ENCODE measurements around the gene IL2RA. TPM values are rescaled to one million over a fixed set of nuclear protein-coding genes. Genes with fewer than 3 reads are reported as not detected.
"Not testable (repeated sequence)": the region's sequence is repeated elsewhere in the genome, so short reads cannot be mapped to it uniquely, and the experiment has no call there.

The IL2RA gene
- polyA plus RNA-seq, 12 donors, result 0.49 to 3.4 (median 0.49) TPM; not detected in 9

DNA sequence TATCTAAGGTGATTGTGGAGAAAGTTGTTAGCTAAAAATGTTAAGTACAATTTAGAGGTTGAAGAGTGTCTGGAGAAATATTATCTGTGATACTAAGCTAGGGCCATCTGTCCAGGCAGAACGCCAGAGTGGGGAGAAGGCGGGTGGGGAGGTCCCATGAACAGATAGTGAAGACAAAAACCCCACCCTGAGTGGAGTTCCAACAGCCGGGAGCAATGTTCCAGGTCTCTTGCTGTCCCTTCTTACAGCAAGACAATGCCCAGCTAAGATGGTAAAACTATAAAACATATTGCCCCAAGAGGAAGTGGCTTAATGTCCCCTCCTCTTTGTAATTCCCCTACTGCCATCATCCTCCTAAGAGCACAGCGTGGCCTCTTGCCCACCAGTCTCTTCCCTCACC lies 74.4 kb downstream of the IL2RA start:
- DNase-seq, result no peak

- DNase-seq, result no peak
These were observed 77.1 kb downstream of the IL2RA start for GRCh38 chr10:5985029-5985428.

DNA sequence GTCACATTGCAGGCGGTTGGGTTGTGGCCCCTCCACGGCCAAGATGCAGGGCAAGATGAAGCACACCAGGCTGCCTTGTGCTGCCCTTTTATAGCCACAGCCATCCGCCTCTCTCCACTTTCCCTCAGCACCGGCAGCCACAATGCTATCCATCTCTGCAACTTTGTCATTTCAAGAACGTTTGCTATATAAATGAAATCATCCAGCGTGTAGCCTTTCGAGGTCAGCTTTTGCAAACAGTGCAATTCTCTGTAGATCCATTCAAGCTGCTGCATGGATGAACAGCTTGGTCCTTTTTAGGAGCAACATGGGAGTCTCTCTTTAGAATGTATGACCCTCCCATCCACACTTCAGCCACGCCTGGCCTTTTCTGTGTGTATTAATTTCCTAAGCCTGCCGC lies 78.4 kb downstream of the IL2RA start:
- no peak for DNase-seq

DNA sequence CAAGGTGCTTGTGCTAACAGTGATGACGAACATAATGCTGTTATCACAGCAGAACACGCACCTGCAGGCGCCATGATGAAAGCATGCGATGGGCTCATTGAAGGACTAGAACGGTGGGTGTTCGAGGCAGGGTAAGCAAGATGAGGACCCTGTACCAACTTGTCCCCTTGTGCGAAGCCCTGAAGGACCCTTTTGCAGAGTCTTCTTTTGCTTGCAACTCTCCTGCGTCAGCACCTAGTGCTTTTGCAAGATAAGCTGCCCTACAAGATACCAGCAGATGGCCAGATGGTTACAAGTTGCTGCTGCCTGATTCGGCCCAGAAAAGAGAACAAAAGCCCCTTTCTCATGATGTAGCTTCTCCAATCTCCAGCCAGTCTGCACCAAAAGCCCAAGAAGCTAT lies 80.6 kb downstream of the IL2RA start:
- DNase-seq, result no peak

- DNase-seq, result no peak
These were observed 84.0 kb downstream of the IL2RA start for GRCh38 chr10:5978230-5978489.

DNA sequence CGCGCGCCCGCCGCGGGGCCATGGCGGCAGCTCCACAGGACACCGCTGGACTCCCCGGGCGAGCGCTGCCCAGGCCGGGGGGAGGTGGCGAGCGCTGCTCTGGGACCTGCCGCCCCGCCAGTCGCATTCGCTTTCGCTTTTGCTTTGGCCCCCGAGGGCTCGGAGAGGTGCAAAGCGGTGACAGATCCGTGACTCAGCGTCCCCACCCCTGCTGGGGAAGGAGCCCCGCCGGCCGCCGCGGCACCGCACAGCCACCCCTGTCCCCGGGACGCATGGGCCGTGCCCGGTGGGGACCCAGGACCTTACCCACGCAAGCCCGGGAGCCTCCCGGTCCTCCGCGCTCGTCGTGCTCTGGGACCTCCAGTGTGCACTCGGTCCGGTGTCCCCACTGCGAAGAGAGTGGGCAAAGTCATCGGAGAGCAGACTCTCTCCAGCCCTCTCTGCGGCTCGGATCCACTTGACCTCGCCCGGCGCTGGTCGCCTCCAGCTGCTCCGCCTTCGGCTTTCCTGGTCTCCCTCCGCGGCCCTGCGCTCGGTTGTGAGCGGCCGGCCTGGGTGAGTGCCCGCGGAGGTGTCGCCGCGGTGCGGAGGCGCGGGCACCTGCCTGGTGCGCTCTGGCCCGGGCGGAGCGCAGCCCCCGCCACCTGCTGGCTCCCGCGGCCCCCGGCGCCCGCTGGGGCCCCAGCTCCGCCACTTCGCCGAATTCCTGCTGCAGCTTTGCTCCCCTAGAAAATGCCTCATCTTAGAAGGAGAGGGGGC lies 84.5 kb downstream of the IL2RA start, which contains the start of gene IL15RA:
TSS of gene IL15RA (minus strand) at position 73 of the 759 bp plus-strand sequence. CDS start at position 22, 51 bp downstream.
- peak; percentile 48 for DNase-seq

DNA sequence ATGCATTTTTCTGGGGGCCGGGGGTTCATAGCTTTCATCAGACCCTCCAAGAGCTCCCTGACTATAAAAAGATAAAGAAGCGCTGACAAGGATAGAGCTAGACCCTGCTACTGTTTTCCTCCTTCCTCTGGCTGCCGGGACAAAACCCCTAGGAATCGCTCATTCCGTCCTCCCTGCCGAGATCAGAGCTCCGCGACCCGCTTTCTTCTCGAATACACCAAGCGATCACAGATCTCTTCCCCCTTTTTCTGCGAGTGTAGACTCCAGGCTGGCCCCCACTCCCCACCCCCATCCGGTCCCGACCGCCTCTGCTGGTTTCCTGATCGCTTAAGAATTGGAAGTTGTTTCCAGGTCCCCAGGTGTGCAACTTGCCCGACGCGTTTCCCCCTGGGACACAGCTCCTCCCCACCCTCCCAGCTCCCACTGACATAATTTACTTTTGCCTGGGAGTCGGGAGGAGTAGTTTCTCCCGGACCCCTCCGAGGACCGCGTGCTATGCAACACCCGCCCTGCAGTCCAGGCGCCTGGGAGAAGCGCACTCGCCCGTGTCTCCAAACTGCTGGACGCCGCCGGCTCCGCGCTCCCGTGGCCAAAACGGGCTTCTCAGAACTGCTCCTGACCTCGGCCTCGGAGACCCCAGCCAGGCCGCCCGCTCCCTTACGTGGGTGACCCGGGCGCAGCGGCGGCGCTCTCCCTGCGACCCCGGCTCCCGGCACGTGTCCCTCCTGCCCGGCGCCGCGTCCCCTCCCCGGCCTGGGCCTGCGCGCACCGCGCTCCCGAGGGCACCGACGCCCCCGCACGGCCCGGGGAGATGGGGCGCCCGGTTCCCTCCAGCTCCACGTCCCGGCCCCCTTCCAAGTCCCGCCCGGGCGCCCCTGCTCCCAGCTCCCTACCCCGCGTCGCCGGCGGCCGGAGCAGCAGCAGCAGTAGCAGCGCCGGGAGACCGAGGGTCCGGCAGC lies 85.4 kb downstream of the IL2RA start:
- peak; percentile 44 for DNase-seq

DNA sequence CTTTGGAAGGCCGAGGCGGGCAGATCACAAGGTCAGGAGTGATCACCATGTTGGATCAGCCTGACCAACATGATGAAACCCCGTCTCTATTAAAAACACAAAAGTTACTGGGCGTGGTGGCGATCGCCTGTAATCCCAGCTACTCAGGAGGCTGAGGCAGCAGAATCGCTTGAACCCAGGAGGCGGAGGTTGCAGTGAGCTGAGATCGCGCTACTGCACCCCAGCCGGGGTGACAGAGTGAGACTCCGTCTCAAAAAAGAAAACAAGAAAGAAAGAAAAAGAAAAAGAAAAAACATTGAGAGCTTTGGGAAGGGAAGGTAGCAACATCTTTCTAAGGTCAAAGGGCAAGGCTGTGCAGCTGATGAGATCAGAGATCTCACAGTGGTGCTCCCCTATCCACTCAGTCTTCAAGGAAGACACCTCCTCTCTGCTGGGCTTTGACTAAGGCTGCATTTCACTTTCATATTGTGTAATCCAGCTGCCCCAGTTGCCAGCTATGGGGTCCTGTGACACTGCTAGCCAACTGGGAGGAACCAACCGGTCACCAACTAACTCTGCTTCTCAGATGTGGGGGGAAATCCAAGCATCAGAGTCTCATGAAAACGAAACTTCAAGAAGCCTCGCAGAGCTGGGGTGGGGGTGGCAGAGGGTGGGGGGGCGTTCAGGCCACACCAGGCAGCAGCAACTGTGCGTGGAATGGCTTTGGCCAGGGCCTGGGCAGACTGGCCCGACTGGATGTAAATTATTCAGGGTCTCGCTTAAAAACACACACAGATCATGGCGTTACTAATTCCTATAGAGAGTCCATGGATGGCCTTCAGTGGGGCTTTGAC lies 86.3 kb downstream of the IL2RA start:
- DNase-seq, result no peak

DNA sequence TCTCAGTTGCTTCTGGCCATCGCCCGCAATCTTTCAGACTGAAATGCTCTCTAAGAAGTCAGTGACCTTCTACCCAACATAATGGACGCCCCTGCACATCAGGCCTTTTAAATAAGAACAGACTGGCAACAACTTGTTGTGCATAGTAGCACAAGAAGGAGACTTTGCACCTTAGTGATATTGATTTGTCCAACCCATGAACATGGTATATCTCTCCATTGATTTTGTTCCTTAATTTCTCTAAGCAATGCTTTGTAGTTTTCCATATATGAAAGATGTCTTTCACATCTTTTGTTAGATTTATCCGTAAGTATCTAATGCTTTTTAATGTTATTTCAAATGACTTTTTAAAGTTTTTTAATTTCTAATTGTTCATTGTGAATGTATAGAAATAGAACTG lies 89.1 kb downstream of the IL2RA start:
- DNase-seq, result no peak

DNA sequence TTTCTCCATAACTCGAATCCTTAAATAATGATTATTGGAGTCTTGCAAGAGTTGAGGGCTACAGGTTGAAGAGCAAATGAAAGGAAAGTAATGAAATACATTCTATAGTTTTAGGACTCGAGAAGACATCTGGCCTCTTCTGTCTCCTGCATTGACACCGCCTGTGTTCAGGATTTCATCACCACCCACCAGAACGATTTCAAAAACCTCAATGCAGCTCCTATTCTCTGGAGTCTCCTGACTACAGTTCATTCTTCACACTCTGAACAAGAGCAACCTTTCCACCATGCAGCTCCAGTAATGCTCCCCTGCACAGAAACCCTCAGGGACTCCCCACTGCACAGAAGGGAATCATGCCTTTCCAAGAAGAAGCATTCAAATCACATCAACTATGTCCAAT lies 90.3 kb downstream of the IL2RA start:
- no peak for DNase-seq

- no peak for DNase-seq
These were observed 90.8 kb downstream of the IL2RA start for GRCh38 chr10:5971315-5971832.

- DNase-seq, result no peak
These were observed 91.6 kb downstream of the IL2RA start for GRCh38 chr10:5970527-5970926.

GRCh38 chr10:5970066-5970465 lies 92.1 kb downstream of the IL2RA start:
- DNase-seq, result no peak

- DNase-seq, result no peak
These were observed 93.3 kb downstream of the IL2RA start for GRCh38 chr10:5968681-5969453.

DNA sequence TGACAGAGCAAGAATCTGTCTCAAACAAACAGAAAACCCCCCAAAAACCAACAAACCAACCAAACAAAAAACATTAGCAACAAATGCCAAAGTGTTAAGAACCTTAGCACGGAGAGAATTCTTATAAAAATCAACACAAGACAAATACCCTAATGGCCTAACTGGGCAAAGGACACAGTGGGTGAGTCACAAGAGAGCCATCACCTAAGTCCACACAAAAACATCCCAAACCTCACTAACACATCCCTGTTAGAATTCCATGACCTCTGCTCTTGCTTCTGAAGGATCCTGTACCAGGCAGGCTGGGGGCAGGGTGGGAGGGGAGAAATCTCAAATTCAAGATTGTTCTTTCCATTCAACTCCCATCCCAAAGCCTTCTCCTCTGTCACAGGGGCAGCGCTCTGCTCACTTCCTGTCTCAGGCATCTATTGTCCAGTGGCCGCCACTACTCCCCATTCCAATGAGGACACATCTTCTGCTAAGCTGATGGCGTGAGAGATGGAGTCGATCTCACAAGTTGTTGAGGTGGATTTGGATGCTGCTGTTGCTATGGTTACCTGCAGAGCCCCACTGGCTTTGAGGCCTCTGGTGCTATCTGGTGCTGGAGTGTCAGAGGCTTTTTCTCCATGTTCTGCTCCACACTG lies 94.0 kb downstream of the IL2RA start:
- DNase-seq, result no peak

DNA sequence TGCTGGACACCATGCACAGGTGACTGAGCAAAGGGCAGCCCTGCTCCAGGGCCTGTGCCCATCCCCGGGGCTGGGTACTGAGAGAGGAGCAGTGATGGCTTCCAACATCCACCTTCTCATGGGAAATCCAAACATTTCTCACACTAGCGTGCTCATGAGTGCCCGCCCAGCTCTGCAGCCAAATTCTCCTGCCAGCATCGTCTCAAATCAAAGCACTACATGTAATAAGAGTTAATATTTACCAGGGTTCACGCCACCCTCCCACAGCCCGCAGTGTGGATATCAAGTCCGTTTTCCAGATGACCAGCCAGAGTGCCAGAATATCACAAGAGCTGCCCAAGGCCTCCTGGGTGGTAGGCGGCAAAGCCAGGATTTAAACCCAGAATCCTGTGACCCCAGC lies 96.9 kb downstream of the IL2RA start:
- no peak for DNase-seq

DNA sequence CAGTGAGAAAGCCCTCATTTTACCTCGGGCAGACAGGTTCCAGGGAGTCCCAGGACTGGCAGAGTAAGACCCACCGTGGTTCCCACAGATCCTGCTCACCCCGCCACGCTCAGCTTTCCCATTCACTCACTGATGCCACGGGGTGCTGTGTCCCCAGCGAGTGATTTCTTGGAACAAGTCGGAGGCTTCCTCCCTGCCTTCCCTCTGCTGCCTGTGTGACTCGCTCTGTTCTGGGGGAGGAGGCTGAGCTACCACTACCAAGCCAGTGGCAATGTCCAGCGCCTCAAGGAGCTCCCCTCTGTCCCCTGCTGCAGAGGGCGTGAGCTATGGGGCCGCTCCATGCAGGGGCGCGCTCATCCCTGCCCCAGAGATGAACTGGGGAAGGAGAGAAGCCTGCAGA lies 97.4 kb downstream of the IL2RA start:
- DNase-seq, result no peak

- DNase-seq, result no peak
These were observed 98.6 kb downstream of the IL2RA start for GRCh38 chr10:5963591-5963990.

DNA sequence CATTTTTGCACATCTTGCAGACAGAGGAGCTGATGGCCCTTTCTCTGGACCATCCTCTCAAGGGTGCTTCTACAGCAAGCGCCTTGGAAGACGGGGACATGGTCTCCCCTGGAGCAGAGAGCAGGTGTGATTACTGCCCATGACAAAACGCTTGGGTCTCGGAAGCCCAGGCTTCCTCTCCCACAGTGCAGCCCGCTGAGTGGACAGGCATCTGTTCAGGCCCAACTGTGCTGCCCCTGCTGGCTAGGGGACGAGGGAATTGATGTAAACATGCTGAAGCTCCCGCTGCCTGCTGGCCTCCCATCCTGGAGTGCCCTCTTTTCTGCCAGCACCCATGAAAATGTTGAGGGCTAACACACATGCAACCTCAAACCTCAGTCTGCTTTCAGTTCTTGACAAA lies 99.1 kb downstream of the IL2RA start:
- DNase-seq, result no peak

GRCh38 chr10:5962358-5962940 lies 99.7 kb downstream of the IL2RA start:
- DNase-seq, result not testable (repeated sequence)

Measured in muscle of arm (tissue), 12 donors.